ENCODE measurements around the gene ZNF35.
A peak's percentile ranks its signal among the peaks of the same experiment; 100 is the strongest.

Gene ZNF35

GRCh38 chr3:44682182-44682896 lies 33.8 kb downstream of the ZNF35 start:
- DNase-seq (ENCODE audit: extremely low read depth, low read depth) = no peak
- TF ChIP-seq CTCF (IDR thresholded peaks at IDR 0.05; ENCODE audit: low read depth, low read length) = no peak

DNA sequence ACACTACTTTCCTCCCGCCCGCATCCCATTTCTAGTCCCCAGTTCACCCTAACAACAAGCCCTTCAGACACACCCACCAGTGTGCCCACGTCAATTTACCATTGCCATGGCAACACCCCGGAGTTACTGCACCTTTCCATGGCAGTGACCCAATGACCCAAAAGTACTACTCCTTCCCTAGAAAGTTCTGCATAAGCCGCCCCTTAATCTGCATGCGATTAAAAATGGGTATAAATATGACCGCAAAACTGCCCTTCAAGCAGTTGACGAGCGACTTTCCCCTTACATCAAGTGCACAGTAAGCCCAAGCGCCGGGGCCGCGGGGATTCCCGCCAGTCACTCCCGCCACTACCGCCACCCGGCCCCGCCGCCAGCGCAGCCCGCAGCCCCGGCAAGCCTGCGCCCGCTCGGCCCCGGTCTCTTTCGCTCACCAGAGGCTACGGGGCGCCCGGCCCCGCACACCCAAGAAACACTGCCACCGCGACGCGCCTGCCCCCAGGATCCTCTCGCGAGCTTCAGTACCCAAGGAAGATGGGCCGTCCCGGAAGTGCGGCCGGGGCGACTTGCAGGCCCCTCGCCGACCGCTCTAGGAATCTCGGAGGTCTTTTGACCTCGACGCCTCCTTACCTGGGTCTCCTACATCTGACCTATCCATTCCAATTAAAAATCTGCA lies 36.7 kb downstream of the ZNF35 start:
- peak; percentile 71 for DNase-seq (ENCODE audit: extremely low read depth, low read depth)
- TF ChIP-seq CTCF (IDR thresholded peaks at IDR 0.05; ENCODE audit: low read depth, low read length) = no peak

GRCh38 chr3:44687898-44688297 lies 39.4 kb downstream of the ZNF35 start:
- no peak for TF ChIP-seq CTCF (IDR thresholded peaks at IDR 0.05; ENCODE audit: low read depth, low read length)
- no peak for DNase-seq (ENCODE audit: extremely low read depth, low read depth)

All from AG09319 (cell line).